SK-N-MC (cell line): ENCODE results near the gene PLA2G4E.

Experiments used
- EZH2 ChIP-seq: fragments of 200-600 bp; sonication (generic); IDR thresholded peaks from one replicate; pipeline ENCODE4 v1.6.1; 2017; ENCODE audit warnings: antibody characterized with exemption
- POLR2AphosphoS5 ChIP-seq: IDR thresholded peaks from 2 replicates; pipeline ENCODE4 v1.6.1; 2012; ENCODE audit warnings: mild to moderate bottlenecking, low read depth, low read length, borderline replicate concordance

- TF ChIP-seq EZH2 (no peak), POLR2AphosphoS5 (no peak)
These were observed 37.6 kb downstream of the PLA2G4E start for GRCh38 chr15:41983221-41983620.
